CD4-positive, alpha-beta T cell treated with Interleukin-1 beta for 1 hour (primary cell): ENCODE results near the gene PLEKHG7.
"Not testable (repeated sequence)": the region's sequence is repeated elsewhere in the genome, so short reads cannot be mapped to it uniquely, and the experiment has no call there.

Source experiments
- DNase-seq, 2 donors: peaks; one replicate each; pipeline ENCODE4 v3.0.0-alpha.2; 2020 to 2022

PLEKHG7 gene

GRCh38 chr12:92717202-92717601 lies 14.4 kb downstream of the PLEKHG7 start:
- DNase-seq: no peak

GRCh38 chr12:92718483-92718990 lies 15.7 kb downstream of the PLEKHG7 start:
- no peak for DNase-seq

GRCh38 chr12:92719674-92720073 lies 16.9 kb downstream of the PLEKHG7 start:
- DNase-seq: no peak

GRCh38 chr12:92721130-92721529 lies 18.3 kb downstream of the PLEKHG7 start:
- no peak for DNase-seq

- no peak for DNase-seq
Measured at GRCh38 chr12:92721656-92722055, 18.9 kb downstream of the PLEKHG7 start.

- no peak for DNase-seq
Measured at GRCh38 chr12:92722897-92723296, 20.1 kb downstream of the PLEKHG7 start.

GRCh38 chr12:92726850-92727249 lies 24.1 kb downstream of the PLEKHG7 start:
- DNase-seq: no peak

GRCh38 chr12:92729773-92730305 lies 27.1 kb downstream of the PLEKHG7 start:
- no peak for DNase-seq

- DNase-seq: no peak
Measured at GRCh38 chr12:92730758-92731157, 28.0 kb downstream of the PLEKHG7 start.

GRCh38 chr12:92732216-92732615 lies 29.4 kb downstream of the PLEKHG7 start:
- DNase-seq: no peak

- no peak for DNase-seq
Measured at GRCh38 chr12:92732716-92733115, 29.9 kb downstream of the PLEKHG7 start.

GRCh38 chr12:92733181-92733580 lies 30.4 kb downstream of the PLEKHG7 start:
- DNase-seq: no peak

GRCh38 chr12:92733661-92734060 lies 30.9 kb downstream of the PLEKHG7 start:
- DNase-seq: no peak

- DNase-seq: no peak
Measured at GRCh38 chr12:92735131-92735721, 32.4 kb downstream of the PLEKHG7 start.

- DNase-seq: no peak
Measured at GRCh38 chr12:92736605-92737004, 33.8 kb downstream of the PLEKHG7 start.

GRCh38 chr12:92737855-92738850 lies 35.4 kb downstream of the PLEKHG7 start:
- DNase-seq: no peak

GRCh38 chr12:92739113-92739512 lies 36.3 kb downstream of the PLEKHG7 start:
- no peak for DNase-seq

- DNase-seq: no peak
Measured at GRCh38 chr12:92740411-92740810, 37.6 kb downstream of the PLEKHG7 start.

- DNase-seq: no peak
Measured at GRCh38 chr12:92743026-92743425, 40.2 kb downstream of the PLEKHG7 start.

- DNase-seq: no peak
Measured at GRCh38 chr12:92745856-92746550, 43.2 kb downstream of the PLEKHG7 start.

GRCh38 chr12:92747151-92747550 lies 44.4 kb downstream of the PLEKHG7 start:
- DNase-seq: no peak

- not testable (repeated sequence) for DNase-seq
Measured at GRCh38 chr12:92749691-92750090, 46.9 kb downstream of the PLEKHG7 start.
